HepG2 (cell line): ENCODE results near the gene ACAP1. TPM values are rescaled to one million over a fixed set of nuclear protein-coding genes. Genes with fewer than 3 reads are reported as not detected.

Experiments
- CCDC6 ChIP-seq: sonication (generic); formaldehyde crosslinking; IDR thresholded peaks from 2 replicates; pipeline ENCODE4 v1.8.1; 2022; ENCODE audit warnings: mild to moderate bottlenecking, missing genetic modification reagents, moderate library complexity
- DBP ChIP-seq: sonication (generic); formaldehyde crosslinking; IDR thresholded peaks from 2 replicates; pipeline ENCODE4 v1.4.0; 2020; ENCODE audit warnings: missing genetic modification reagents; ENCODE audit errors: not compliant biosample characterization
- HNRNPK ChIP-seq: fragments of 200-400 bp; formaldehyde crosslinking; IDR thresholded peaks from 2 replicates; pipeline ENCODE4 v1.6.1; 2018; ENCODE audit warnings: low read length, low read depth, moderate library complexity, mild to moderate bottlenecking; ENCODE audit not compliant: poor library complexity, severe bottlenecking
- KDM5B ChIP-seq: sonication (generic); formaldehyde crosslinking; IDR thresholded peaks from 2 replicates; pipeline ENCODE4 v1.4.0; 2020; ENCODE audit warnings: missing genetic modification reagents, mild to moderate bottlenecking, borderline replicate concordance
- KDM6A ChIP-seq: IDR thresholded peaks from 2 replicates; pipeline ENCODE4 v1.6.1; 2016; ENCODE audit warnings: low read depth
- MEIS1 ChIP-seq: sonication (generic); formaldehyde crosslinking; IDR thresholded peaks from 2 replicates; pipeline ENCODE4 v1.9.0; 2021; ENCODE audit warnings: mild to moderate bottlenecking, missing genetic modification reagents, moderate library complexity, borderline replicate concordance
- MTA1 ChIP-seq: sonication (generic); formaldehyde crosslinking; IDR thresholded peaks from 2 replicates; pipeline ENCODE4 v1.4.0; 2020; ENCODE audit warnings: missing genetic modification reagents, mild to moderate bottlenecking, borderline replicate concordance
- MTF2 ChIP-seq: sonication (generic); formaldehyde crosslinking; IDR thresholded peaks from 2 replicates; pipeline ENCODE4 v1.5.0; 2020; ENCODE audit warnings: missing genetic modification reagents, borderline replicate concordance
- NFATC3 ChIP-seq: sonication (generic); formaldehyde crosslinking; IDR thresholded peaks from 2 replicates; pipeline ENCODE4 v1.5.1; 2020; ENCODE audit warnings: mild to moderate bottlenecking, missing genetic modification reagents
- PPARG ChIP-seq: conservative IDR thresholded peaks from 2 replicates; pipeline ENCODE4 v1.6.1; 2016; ENCODE audit warnings: missing biosample characterization, missing genetic modification reagents
- SNRNP70 ChIP-seq: fragments of 200-400 bp; formaldehyde crosslinking; IDR thresholded peaks from 2 replicates; pipeline ENCODE4 v1.6.1; 2017; ENCODE audit warnings: mild to moderate bottlenecking, low read depth, low read length, moderate library complexity
- SRF ChIP-seq: IDR thresholded peaks from 2 replicates; pipeline ENCODE4 v1.6.1; 2011; ENCODE audit warnings: mild to moderate bottlenecking, low read depth, low read length, moderate library complexity
- WIZ ChIP-seq: sonication (generic); formaldehyde crosslinking; IDR thresholded peaks from 2 replicates; pipeline ENCODE4 v1.5.1; 2020; ENCODE audit warnings: mild to moderate bottlenecking, missing genetic modification reagents
- ZBTB34 ChIP-seq: sonication (generic); formaldehyde crosslinking; IDR thresholded peaks from 2 replicates; pipeline ENCODE4 v1.8.0; 2022; ENCODE audit warnings: mild to moderate bottlenecking, missing genetic modification reagents
- ZNF20 ChIP-seq: sonication (generic); formaldehyde crosslinking; IDR thresholded peaks from 2 replicates; pipeline ENCODE4 v1.4.0; 2020; ENCODE audit warnings: mild to moderate bottlenecking, moderate library complexity, missing genetic modification reagents
- ZNF326 ChIP-seq: sonication (generic); formaldehyde crosslinking; IDR thresholded peaks from 2 replicates; pipeline ENCODE4 v1.4.0; 2020; ENCODE audit warnings: missing genetic modification reagents, borderline replicate concordance
- ZNF441 ChIP-seq: sonication (generic); formaldehyde crosslinking; IDR thresholded peaks from 2 replicates; pipeline ENCODE4 v1.7.0; 2021; ENCODE audit warnings: missing genetic modification reagents, borderline replicate concordance
- ZNF543 ChIP-seq: sonication (generic); formaldehyde crosslinking; IDR thresholded peaks from 2 replicates; pipeline ENCODE4 v1.4.0; 2020; ENCODE audit warnings: mild to moderate bottlenecking, missing genetic modification reagents
- ZNF598 ChIP-seq: sonication (generic); formaldehyde crosslinking; IDR thresholded peaks from 2 replicates; pipeline ENCODE4 v1.5.1; 2020; ENCODE audit warnings: mild to moderate bottlenecking, missing genetic modification reagents, borderline replicate concordance
- ZNF761 ChIP-seq: sonication (generic); formaldehyde crosslinking; conservative IDR thresholded peaks from 2 replicates; pipeline ENCODE4 v1.4.0; 2020; ENCODE audit warnings: mild to moderate bottlenecking, missing genetic modification reagents
- ZNF766 ChIP-seq: sonication (generic); formaldehyde crosslinking; IDR thresholded peaks from 2 replicates; pipeline ENCODE4 v1.5.0; 2020; ENCODE audit warnings: missing genetic modification reagents, borderline replicate concordance
- ZXDC ChIP-seq: sonication (generic); formaldehyde crosslinking; IDR thresholded peaks from 2 replicates; pipeline ENCODE4 v1.5.0; 2020; ENCODE audit warnings: mild to moderate bottlenecking, missing genetic modification reagents
- polyA plus RNA-seq, 8 experiments: library from polyadenylated mRNA; depleted of rRNA in 3 of 8; stranded (reverse) in 7 of 8; unstranded in 1 of 8; fragments of >200 nt; fragmentation: Illumina TruSeq in 4 of 8; extraction: Trizol in 4 of 8; gene quantifications; 2 replicates each; pipeline versions ENCODE4 v1.2.1 to v1.2.3, GENCODE V29; 2011 to 2016; ENCODE audit warnings: low read depth in 4 of 8, missing spikeins in 1 of 8, mixed read lengths in 1 of 8; ENCODE audit not compliant: insufficient read depth in 1 of 8
- total RNA-seq, 5 experiments: library from RNA; depleted of rRNA; stranded (reverse); fragments of >200 nt; fragmentation: Illumina TruSeq; extraction: Trizol; gene quantifications; 2 replicates each; pipeline ENCODE4 v1.2.3, GENCODE V29; 2016; ENCODE audit warnings: low read depth in 1 of 5
- TF ChIP-seq, protein P1 (sequence below): sonication (generic); formaldehyde crosslinking; IDR thresholded peaks from 2 replicates; pipeline ENCODE4 v1.5.0; 2020; ENCODE audit warnings: mild to moderate bottlenecking, missing genetic modification reagents, borderline replicate concordance

ACAP1 gene
- total and polyA plus RNA-seq, 2 of the 13 experiments (the other 11 are each of a cell fraction or from before 2014, with no cell fraction given), result 1.3 to 2.5 TPM

DNA sequence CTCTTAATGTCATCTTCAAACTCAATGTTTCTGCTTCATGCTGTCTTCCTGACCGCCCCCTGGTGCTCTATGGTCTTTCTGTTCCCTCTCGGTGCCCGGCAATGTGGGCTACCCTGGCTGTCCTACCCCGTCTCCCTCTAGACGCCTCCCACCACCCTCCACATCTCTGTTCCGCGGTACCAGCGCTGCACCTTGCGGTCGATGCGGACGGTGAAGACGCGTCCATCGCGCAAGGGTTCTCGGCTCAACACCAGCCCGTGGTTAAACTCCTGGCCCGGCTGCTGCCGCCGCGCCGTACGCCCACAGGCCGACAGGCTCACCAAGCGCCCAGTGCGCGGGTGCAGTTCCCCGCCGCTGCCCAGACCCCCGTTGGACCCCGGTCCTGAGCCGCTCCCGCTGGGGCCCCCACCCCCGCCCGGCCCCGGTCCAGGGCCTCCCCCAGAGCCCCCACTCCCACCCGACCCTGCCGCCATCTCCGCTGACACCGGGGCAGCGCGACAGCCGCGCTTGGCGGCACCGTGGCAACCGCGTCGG, 7.4 kb upstream of the ACAP1 start, which contains the start of gene NEURL4 (continued):
- TF ChIP-seq KDM5B (CRISPR knock-in tag) (peak; percentile 7; the same call in 1 of the 2 replicates), SRF (no peak), ZNF761 (0 out of 2 replicates have a peak, but pooled peaks have one; percentile 21), ZNF598 (CRISPR knock-in tag) (no peak), ZNF766 (CRISPR knock-in tag) (0 out of 2 replicates have a peak, but pooled peaks have one; percentile 15), ZNF20 (CRISPR knock-in tag) (no peak), CCDC6 (CRISPR knock-in tag) (0 out of 2 replicates have a peak, but pooled peaks have one; percentile 12), WIZ (0 out of 2 replicates have a peak, but pooled peaks have one; percentile 8), SNRNP70 (no peak), MTA1 (CRISPR knock-in tag) (0 out of 2 replicates have a peak, but pooled peaks have one; percentile 9), ZXDC (CRISPR knock-in tag) (no peak), ZNF441 (CRISPR knock-in tag) (no peak), ZNF543 (CRISPR knock-in tag) (peak; percentile 33; the same call in 1 of the 2 replicates), ZBTB34 (CRISPR knock-in tag) (no peak), DBP (CRISPR knock-in tag) (no peak), NFATC3 (CRISPR knock-in tag) (no peak), KDM6A (CRISPR knock-in tag) (no peak), HNRNPK (peak; percentile 34), ZNF326 (no peak), MEIS1 (CRISPR knock-in tag) (0 out of 2 replicates have a peak, but pooled peaks have one; percentile 19), PPARG (CRISPR knock-in tag) (no peak), MTF2 (CRISPR knock-in tag) (peak; percentile 42; the same call in 1 of the 2 replicates)
- TF ChIP-seq, protein P1, sequence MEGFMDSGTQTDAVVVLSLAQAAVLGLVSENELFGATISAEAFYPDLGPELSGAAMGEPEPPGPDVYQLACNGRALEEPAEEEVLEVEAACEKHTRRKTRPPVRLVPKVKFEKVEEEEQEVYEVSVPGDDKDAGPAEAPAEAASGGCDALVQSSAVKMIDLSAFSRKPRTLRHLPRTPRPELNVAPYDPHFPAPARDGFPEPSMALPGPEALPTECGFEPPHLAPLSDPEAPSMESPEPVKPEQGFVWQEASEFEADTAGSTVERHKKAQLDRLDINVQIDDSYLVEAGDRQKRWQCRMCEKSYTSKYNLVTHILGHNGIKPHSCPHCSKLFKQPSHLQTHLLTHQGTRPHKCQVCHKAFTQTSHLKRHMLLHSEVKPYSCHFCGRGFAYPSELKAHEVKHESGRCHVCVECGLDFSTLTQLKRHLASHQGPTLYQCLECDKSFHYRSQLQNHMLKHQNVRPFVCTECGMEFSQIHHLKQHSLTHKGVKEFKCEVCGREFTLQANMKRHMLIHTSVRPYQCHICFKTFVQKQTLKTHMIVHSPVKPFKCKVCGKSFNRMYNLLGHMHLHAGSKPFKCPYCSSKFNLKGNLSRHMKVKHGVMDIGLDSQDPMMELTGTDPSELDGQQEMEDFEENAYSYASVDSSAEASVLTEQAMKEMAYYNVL (CRISPR knock-in tag), result 0 out of 2 replicates have a peak, but pooled peaks have one; percentile 2
